Natural killer cell (primary cell): ENCODE measurements around the gene RAD54L2. TPM values are rescaled to one million over a fixed set of nuclear protein-coding genes. Genes with fewer than 3 reads are reported as not detected.

Source experiments
- ATAC-seq, 3 donors: fragments of 150-1000 bp in 2 of 3; fragments of 200-7000 bp in 1 of 3; cut with Tn5 transposase; 1 replicate in 1 of 3; 2 replicates in 2 of 3; pipeline ENCODE4 v1.10.0; 2021; ENCODE audit warnings: mild to moderate bottlenecking in 2 of 3, moderate library complexity in 2 of 3
- DNase-seq, 2 donors: peaks; one replicate each; pipeline versions ENCODE4 v3.0.0 to v3.0.0-alpha.2; 2013 to 2021; ENCODE audit warnings: mixed read lengths in 1 of 2
- H3K27ac ChIP-seq: one replicate; pipeline ENCODE4 v1.5.1; 2013; ENCODE audit warnings: mild to moderate bottlenecking, low read length
- H3K27me3 ChIP-seq: one replicate; pipeline ENCODE4 v1.6.1; 2013; ENCODE audit warnings: low read length; ENCODE audit not compliant: control insufficient read depth, insufficient read depth
- H3K36me3 ChIP-seq: one replicate; pipeline ENCODE4 v1.6.1; 2013; ENCODE audit warnings: low read length; ENCODE audit not compliant: control insufficient read depth, insufficient read depth
- H3K4me1 ChIP-seq: one replicate; pipeline ENCODE4 v1.6.1; 2013; ENCODE audit warnings: low read length; ENCODE audit not compliant: control insufficient read depth, insufficient read depth
- H3K4me3 ChIP-seq: one replicate; pipeline ENCODE4 v1.5.1; 2013; ENCODE audit warnings: low read length
- H3K9me3 ChIP-seq: one replicate; pipeline ENCODE4 v1.6.1; 2013; ENCODE audit warnings: low read length; ENCODE audit not compliant: control insufficient read depth, insufficient read depth
- H3K27ac Mint-ChIP-seq, 2 donors: one replicate each; pipeline ENCODE4 v1.8.0; 2022; ENCODE audit warnings: mild to moderate bottlenecking in 2 of 2, mixed read lengths in 2 of 2, moderate library complexity in 1 of 2
- H3K27me3 Mint-ChIP-seq, 2 donors: one replicate each; pipeline ENCODE4 v1.8.0; 2022; ENCODE audit warnings: low read depth in 2 of 2, mixed read lengths in 2 of 2
- H3K36me3 Mint-ChIP-seq: one replicate; pipeline ENCODE4 v1.8.0; 2022; ENCODE audit warnings: mixed read lengths
- H3K4me1 Mint-ChIP-seq, 2 donors: one replicate each; pipeline ENCODE4 v1.8.0; 2022; ENCODE audit warnings: mixed read lengths in 2 of 2
- H3K4me3 Mint-ChIP-seq: one replicate; pipeline ENCODE4 v1.8.0; 2022; ENCODE audit warnings: mild to moderate bottlenecking, moderate library complexity, mixed read lengths
- H3K9me3 Mint-ChIP-seq, 2 donors: one replicate each; pipeline ENCODE4 v1.8.0; 2022; ENCODE audit warnings: mixed read lengths in 2 of 2
- WGBS: methylation state at CpG from one replicate; pipeline ENCODE4 v1.1.7; 2013; ENCODE audit warnings: missing lambda C conversion rate; ENCODE audit not compliant: insufficient coverage; 5-methylcytosine and 5-hydroxymethylcytosine counted together
- intact Hi-C: fragments of 100-400 bp; cut with micrococcal nuclease; formaldehyde crosslinking; loops from one replicate; pipeline ENCODE4 v1.14.2; 2022
- total RNA-seq, 4 donors: library from RNA; stranded (reverse); fragments of 120-200 nt in 1 of 4; gene quantifications; one replicate each; pipeline versions ENCODE4 v1.2.3 to v1.2.4, GENCODE V29; 2013 to 2022
- TF ChIP-seq, protein P1 (sequence below): fragments of 200-600 bp; IDR thresholded peaks from one replicate; pipeline ENCODE4 v1.8.0; 2022; ENCODE audit warnings: antibody characterized with exemption

RAD54L2 gene, protein sequence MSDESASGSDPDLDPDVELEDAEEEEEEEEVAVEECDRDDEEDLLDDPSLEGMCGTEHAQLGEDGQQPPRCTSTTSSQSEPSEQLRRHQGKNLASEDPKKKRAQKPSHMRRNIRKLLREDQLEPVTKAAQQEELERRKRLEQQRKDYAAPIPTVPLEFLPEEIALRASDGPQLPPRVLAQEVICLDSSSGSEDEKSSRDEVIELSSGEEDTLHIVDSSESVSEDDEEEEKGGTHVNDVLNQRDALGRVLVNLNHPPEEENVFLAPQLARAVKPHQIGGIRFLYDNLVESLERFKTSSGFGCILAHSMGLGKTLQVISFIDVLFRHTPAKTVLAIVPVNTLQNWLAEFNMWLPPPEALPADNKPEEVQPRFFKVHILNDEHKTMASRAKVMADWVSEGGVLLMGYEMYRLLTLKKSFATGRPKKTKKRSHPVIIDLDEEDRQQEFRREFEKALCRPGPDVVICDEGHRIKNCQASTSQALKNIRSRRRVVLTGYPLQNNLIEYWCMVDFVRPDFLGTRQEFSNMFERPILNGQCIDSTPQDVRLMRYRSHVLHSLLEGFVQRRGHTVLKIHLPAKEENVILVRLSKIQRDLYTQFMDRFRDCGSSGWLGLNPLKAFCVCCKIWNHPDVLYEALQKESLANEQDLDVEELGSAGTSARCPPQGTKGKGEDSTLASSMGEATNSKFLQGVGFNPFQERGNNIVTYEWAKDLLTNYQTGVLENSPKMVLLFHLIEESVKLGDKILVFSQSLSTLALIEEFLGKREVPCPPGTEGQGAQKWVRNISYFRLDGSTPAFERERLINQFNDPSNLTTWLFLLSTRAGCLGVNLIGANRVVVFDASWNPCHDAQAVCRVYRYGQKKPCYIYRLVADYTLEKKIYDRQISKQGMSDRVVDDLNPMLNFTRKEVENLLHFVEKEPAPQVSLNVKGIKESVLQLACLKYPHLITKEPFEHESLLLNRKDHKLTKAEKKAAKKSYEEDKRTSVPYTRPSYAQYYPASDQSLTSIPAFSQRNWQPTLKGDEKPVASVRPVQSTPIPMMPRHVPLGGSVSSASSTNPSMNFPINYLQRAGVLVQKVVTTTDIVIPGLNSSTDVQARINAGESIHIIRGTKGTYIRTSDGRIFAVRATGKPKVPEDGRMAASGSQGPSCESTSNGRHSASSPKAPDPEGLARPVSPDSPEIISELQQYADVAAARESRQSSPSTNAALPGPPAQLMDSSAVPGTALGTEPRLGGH (N-terminal part only)
- 10 to 100 TPM; 49.7 to 59.1 (median 57.9) TPM for total RNA-seq
- total RNA-seq (2013), result 28.4 TPM

DNA sequence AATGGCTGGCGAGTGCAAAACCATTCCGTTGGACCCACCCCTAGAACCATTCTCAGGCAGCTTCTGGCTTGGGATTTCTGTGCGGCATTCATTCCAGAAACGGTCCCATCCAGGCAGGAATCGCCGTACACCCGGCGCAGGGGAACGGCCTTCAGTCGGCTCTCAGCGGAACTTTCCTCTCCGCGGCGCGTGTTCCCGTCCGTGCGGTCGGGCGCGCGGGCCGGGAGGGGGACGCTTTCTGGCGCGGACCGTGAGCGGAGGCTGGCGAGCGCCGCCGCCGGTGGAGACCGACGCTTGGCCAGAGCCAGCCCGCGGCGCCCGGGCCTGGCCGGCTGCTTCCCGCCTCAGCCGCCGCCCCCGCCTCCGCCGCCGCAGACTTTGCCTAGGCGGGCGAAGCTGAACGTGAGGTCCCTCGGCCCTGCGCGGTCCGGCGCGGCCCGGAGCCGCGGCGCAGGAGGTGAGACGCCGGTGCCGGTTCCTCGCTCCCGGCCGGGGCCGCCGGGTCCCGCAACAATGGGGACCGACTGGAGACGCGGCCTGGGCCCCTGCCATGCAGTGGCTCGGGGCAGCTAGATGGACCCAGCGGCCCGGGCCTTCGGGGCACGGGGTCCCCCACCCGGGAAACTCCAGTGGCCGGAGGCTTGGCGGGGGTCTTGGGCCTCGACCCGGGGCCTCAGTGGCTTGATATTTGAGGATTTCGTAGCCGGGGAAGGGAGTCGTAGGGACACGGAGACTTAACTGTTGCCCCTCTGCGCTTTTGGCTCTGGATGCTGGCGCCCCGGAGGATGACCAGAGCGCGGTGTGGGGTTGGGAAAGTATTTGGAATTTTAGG is at the start of gene RAD54L2:
TSS of gene RAD54L2 (plus strand) at position 261 of the 832 bp plus-strand sequence. CDS start 51,702 bp downstream, outside the sequence.
- H3K27ac Mint-ChIP-seq, result peak within 1 kb of the TSS; percentile 86 to 92
- H3K4me3 Mint-ChIP-seq, result peak within 1 kb of the TSS; percentile 91
- Histone ChIP-seq H3K27ac (peak within 1 kb of the TSS; percentile 83), H3K36me3 (no peaks in the 10 kb centered on the region), H3K9me3 (no peaks in the 10 kb centered on the region), H3K4me1 (peaks cover 20% of the 10 kb centered on the region), H3K27me3 (no peaks in the 10 kb centered on the region), H3K4me3 (peak within 1 kb of the TSS; percentile 84)
- H3K9me3 Mint-ChIP-seq, result no peaks in the 10 kb centered on the region
- DNase-seq (peak; percentile 75 to 87), ATAC-seq (peak; percentile 91 to 96 (median 96))
- no peaks in the 10 kb centered on the region for H3K36me3 Mint-ChIP-seq
- under 1% methylated on average over 91 of the region's 91 CpGs for WGBS
- intact Hi-C loops, result no loop called here
- TF ChIP-seq, protein P1, sequence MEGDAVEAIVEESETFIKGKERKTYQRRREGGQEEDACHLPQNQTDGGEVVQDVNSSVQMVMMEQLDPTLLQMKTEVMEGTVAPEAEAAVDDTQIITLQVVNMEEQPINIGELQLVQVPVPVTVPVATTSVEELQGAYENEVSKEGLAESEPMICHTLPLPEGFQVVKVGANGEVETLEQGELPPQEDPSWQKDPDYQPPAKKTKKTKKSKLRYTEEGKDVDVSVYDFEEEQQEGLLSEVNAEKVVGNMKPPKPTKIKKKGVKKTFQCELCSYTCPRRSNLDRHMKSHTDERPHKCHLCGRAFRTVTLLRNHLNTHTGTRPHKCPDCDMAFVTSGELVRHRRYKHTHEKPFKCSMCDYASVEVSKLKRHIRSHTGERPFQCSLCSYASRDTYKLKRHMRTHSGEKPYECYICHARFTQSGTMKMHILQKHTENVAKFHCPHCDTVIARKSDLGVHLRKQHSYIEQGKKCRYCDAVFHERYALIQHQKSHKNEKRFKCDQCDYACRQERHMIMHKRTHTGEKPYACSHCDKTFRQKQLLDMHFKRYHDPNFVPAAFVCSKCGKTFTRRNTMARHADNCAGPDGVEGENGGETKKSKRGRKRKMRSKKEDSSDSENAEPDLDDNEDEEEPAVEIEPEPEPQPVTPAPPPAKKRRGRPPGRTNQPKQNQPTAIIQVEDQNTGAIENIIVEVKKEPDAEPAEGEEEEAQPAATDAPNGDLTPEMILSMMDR, result no peak
- H3K27me3 Mint-ChIP-seq, result no peaks in the 10 kb centered on the region
- peaks cover 35 to 40% of the 10 kb centered on the region in 2 donors for H3K4me1 Mint-ChIP-seq

DNA sequence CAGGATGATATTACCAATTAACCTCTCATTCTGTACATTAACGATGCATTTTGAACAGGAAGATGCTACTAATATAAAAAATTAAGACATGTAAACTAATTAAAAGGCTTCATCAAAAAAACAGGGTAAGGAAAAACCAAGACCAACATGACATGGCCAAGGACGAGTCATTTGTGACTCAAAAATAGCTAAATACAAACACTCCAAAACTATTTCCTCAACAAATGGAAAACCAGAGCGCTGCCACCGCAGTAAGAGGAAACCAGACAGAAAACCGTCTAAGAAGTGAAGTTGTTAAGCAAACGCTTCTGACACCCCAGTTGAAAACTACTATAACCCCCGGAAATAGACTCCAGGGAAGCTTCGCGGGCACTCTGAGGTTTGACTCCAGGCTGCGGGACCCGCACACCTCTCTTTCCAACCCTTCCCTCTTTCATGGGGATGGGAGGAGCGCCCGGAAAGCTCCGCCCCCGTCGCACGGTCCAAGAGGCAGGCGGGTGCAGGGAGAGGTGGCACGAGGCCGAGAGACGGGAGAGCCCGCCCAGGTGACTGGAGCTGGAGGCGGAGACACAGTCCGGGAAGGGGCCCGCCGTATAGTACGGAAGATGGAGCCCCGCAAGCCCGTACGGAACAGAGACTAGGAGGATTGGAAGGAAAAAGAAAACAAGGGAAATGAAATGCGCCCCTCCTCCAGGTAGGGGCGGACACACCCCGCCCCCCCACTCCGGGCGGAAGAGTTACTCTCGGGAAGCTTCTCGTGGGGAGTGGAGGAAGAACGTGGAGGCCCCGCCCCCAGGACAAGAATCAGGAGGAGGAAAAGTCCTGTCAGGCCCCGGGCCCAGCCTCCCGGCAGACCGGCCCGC is 39.4 kb upstream of the RAD54L2 start:
- DNase-seq (peak; percentile 61 to 88), ATAC-seq (peak; percentile 30 to 50 (median 31))
- under 1% methylated on average over 40 of the region's 43 CpGs for WGBS
- intact Hi-C loops, result no loop called here
- H3K27me3 Mint-ChIP-seq, result no peaks in the 10 kb centered on the region
- Histone ChIP-seq H3K27me3 (no peaks in the 10 kb centered on the region), H3K4me3 (peak overlapping the region; percentile 69), H3K4me1 (peaks cover 10% of the 10 kb centered on the region), H3K36me3 (peaks cover 3% of the 10 kb centered on the region), H3K27ac (peak overlapping the region; percentile 77), H3K9me3 (no peaks in the 10 kb centered on the region)
- TF ChIP-seq, protein P1, result no peak
- H3K9me3 Mint-ChIP-seq, result no peaks in the 10 kb centered on the region
- H3K4me3 Mint-ChIP-seq, result peak overlapping the region; percentile 99
- peaks cover 15 to 19% of the 10 kb centered on the region in 2 donors for H3K4me1 Mint-ChIP-seq
- peak overlapping the region; percentile 95 to 97 for H3K27ac Mint-ChIP-seq
- H3K36me3 Mint-ChIP-seq, result no peaks in the 10 kb centered on the region
